Measurements from ENCODE around the gene SLC6A7.

SLC6A7 gene

GRCh38 chr5:150155258-150156026 is 34.4 kb upstream of the SLC6A7 start, which contains the start of gene PDGFRB:
Gene PDGFRB (minus strand): TSS chr5:150155845. CDS start chr5:150137047, 18,798 bp downstream.
- peak in 1 of 4 experiments; percentile 7 for DNase-seq (ENCODE audit: low read depth in 4 of 4, low spot score in 1 of 4)

GRCh38 chr5:150156027-150156368 is 33.9 kb upstream of the SLC6A7 start:
- no peak for DNase-seq (ENCODE audit: low read depth in 4 of 4, low spot score in 1 of 4)

GRCh38 chr5:150156540-150156939 is 33.3 kb upstream of the SLC6A7 start:
- DNase-seq (ENCODE audit: low read depth in 4 of 4, low spot score in 1 of 4), result no peak

GRCh38 chr5:150157168-150157567 is 32.7 kb upstream of the SLC6A7 start:
- DNase-seq (ENCODE audit: low read depth in 4 of 4, low spot score in 1 of 4), result no peak

GRCh38 chr5:150158170-150158949 is 31.5 kb upstream of the SLC6A7 start:
- no peak for DNase-seq (ENCODE audit: low read depth in 4 of 4, low spot score in 1 of 4)

GRCh38 chr5:150159031-150159430 is 30.8 kb upstream of the SLC6A7 start:
- DNase-seq (ENCODE audit: low read depth in 4 of 4, low spot score in 1 of 4), result no peak

GRCh38 chr5:150159741-150160179 is 30.1 kb upstream of the SLC6A7 start:
- no peak for DNase-seq (ENCODE audit: low read depth in 4 of 4, low spot score in 1 of 4)

GRCh38 chr5:150160448-150161081 is 29.3 kb upstream of the SLC6A7 start:
- no peak for DNase-seq (ENCODE audit: low read depth in 4 of 4, low spot score in 1 of 4)

- peak; percentile 63 to 67 (median 65) for DNase-seq (ENCODE audit: low read depth in 4 of 4, low spot score in 1 of 4)
These were observed 28.4 kb upstream of the SLC6A7 start for GRCh38 chr5:150161242-150162141.

GRCh38 chr5:150162142-150162513 is 27.7 kb upstream of the SLC6A7 start:
- DNase-seq (ENCODE audit: low read depth in 4 of 4, low spot score in 1 of 4), result no peak

- DNase-seq (ENCODE audit: low read depth in 4 of 4, low spot score in 1 of 4), result no peak
These were observed 26.8 kb upstream of the SLC6A7 start for GRCh38 chr5:150163035-150163434.

- DNase-seq (ENCODE audit: low read depth in 4 of 4, low spot score in 1 of 4), result no peak
These were observed 26.3 kb upstream of the SLC6A7 start for GRCh38 chr5:150163547-150164059.

- DNase-seq (ENCODE audit: low read depth in 4 of 4, low spot score in 1 of 4), result no peak
These were observed 25.5 kb upstream of the SLC6A7 start for GRCh38 chr5:150164211-150164980.

GRCh38 chr5:150166037-150166649 is 23.7 kb upstream of the SLC6A7 start:
- no peak for DNase-seq (ENCODE audit: low read depth in 4 of 4, low spot score in 1 of 4)

- DNase-seq (ENCODE audit: low read depth in 4 of 4, low spot score in 1 of 4), result no peak
These were observed 23.0 kb upstream of the SLC6A7 start, which contains the start of gene CDX1 for GRCh38 chr5:150166650-150167511. Gene CDX1 (plus strand): TSS chr5:150166778. CDS start chr5:150166877, 99 bp downstream.

- DNase-seq (ENCODE audit: low read depth in 4 of 4, low spot score in 1 of 4), result no peak
These were observed 22.4 kb upstream of the SLC6A7 start for GRCh38 chr5:150167512-150167850.

- DNase-seq (ENCODE audit: low read depth in 4 of 4, low spot score in 1 of 4), result no peak
These were observed 22.0 kb upstream of the SLC6A7 start for GRCh38 chr5:150167908-150168307.

GRCh38 chr5:150168864-150169263 is 21.0 kb upstream of the SLC6A7 start:
- DNase-seq (ENCODE audit: low read depth in 4 of 4, low spot score in 1 of 4), result no peak

GRCh38 chr5:150172145-150172544 is 17.7 kb upstream of the SLC6A7 start:
- DNase-seq (ENCODE audit: low read depth in 4 of 4, low spot score in 1 of 4), result no peak
